Fibroblast of pulmonary artery (primary cell): ENCODE measurements around the gene MIGA1.
A peak's percentile ranks its signal among the peaks of the same experiment; 100 is the strongest.

Source experiments
- DNase-seq: peaks from one replicate; pipeline ENCODE4 v3.0.0-alpha.2; 2010; ENCODE audit warnings: low read depth
- H3K4me3 ChIP-seq: replicated peaks from 2 replicates; pipeline ENCODE4 v1.5.1; 2011; ENCODE audit warnings: low read depth, mild to moderate bottlenecking, control low read depth, low read length, moderate library complexity
- CTCF ChIP-seq: IDR thresholded peaks from 2 replicates; pipeline ENCODE4 v1.5.1; 2011; ENCODE audit warnings: mild to moderate bottlenecking, control low read depth, low read length, inconsistent platforms; ENCODE audit errors: missing control alignments

MIGA1 gene

GRCh38 chr1:77874804-77875445 is 95.5 kb downstream of the MIGA1 start:
- H3K4me3 ChIP-seq, result no peak overlapping the region
- TF ChIP-seq CTCF, result no peak
- peak; percentile 34 for DNase-seq

GRCh38 chr1:77876884-77877283 is 97.4 kb downstream of the MIGA1 start:
- no peak overlapping the region for H3K4me3 ChIP-seq
- TF ChIP-seq CTCF, result no peak
- peak; percentile 54 for DNase-seq

- DNase-seq, result no peak
- no peak for TF ChIP-seq CTCF
- H3K4me3 ChIP-seq, result no peak overlapping the region
These were observed 101.6 kb downstream of the MIGA1 start for GRCh38 chr1:77881061-77881460.

GRCh38 chr1:77882411-77882810 is 103.0 kb downstream of the MIGA1 start:
- no peak for TF ChIP-seq CTCF
- DNase-seq, result no peak

GRCh38 chr1:77888081-77888780 is 108.8 kb downstream of the MIGA1 start, which contains the start of gene NEXN:
Gene NEXN (plus strand): TSS chr1:77888624. CDS start chr1:77916107, 27,483 bp downstream.
- TF ChIP-seq CTCF, result peak; percentile 16
- DNase-seq, result peak; percentile 88
- peak within 1 kb of the TSS; percentile 95 for H3K4me3 ChIP-seq

More at GRCh38 chr1:77882411-77882810, 103.0 kb downstream of the MIGA1 start:
- H3K4me3 ChIP-seq, result no peak overlapping the region

- peak overlapping the region; percentile 95 for H3K4me3 ChIP-seq
- TF ChIP-seq CTCF, result no peak
- peak; percentile 83 for DNase-seq
These were observed 109.6 kb downstream of the MIGA1 start for GRCh38 chr1:77888781-77889642.
